HepG2 (cell line): Measurements from ENCODE around the gene KLHL3. TPM values are rescaled to one million over a fixed set of nuclear protein-coding genes. Genes with fewer than 3 reads are reported as not detected.

Experiments
- CBX2 ChIP-seq, 2 experiments: fragments of 200-600 bp in 1 of 2; sonication (generic); formaldehyde crosslinking in 1 of 2; IDR thresholded peaks; 2 replicates each; pipeline versions ENCODE4 v1.7.0 to v1.8.1; 2018 to 2022; ENCODE audit warnings: low read depth in 2 of 2, low read length in 1 of 2, mild to moderate bottlenecking in 1 of 2, missing genetic modification reagents in 1 of 2
- CCDC6 ChIP-seq: sonication (generic); formaldehyde crosslinking; IDR thresholded peaks from 2 replicates; pipeline ENCODE4 v1.8.1; 2022; ENCODE audit warnings: mild to moderate bottlenecking, missing genetic modification reagents, moderate library complexity
- FOXP1 ChIP-seq, 2 experiments: fragments of 450-650 bp in 1 of 2; IDR thresholded peaks; 2 replicates each; pipeline ENCODE4 v1.6.1; 2017 to 2018; ENCODE audit warnings: antibody characterized with exemption in 1 of 2
- GMEB1 ChIP-seq: sonication (generic); formaldehyde crosslinking; IDR thresholded peaks from 2 replicates; pipeline ENCODE4 v1.5.1; 2020; ENCODE audit warnings: missing genetic modification reagents, mild to moderate bottlenecking, borderline replicate concordance
- HHEX ChIP-seq: IDR thresholded peaks from 2 replicates; pipeline ENCODE4 v1.6.1; 2016; ENCODE audit warnings: control low read depth
- NCOR1 ChIP-seq: fragments of 200-600 bp; sonication (generic); IDR thresholded peaks from 2 replicates; pipeline ENCODE4 v1.7.0; 2017; ENCODE audit warnings: antibody characterized with exemption, low read length, borderline replicate concordance
- POLR2A ChIP-seq, 2 experiments: IDR thresholded peaks; 2 replicates each; pipeline ENCODE4 v1.6.1; 2011; ENCODE audit warnings: low read depth in 2 of 2, low read length in 2 of 2, mild to moderate bottlenecking in 1 of 2, moderate library complexity in 1 of 2; ENCODE audit not compliant: insufficient read depth in 1 of 2
- ZNF136 ChIP-seq: sonication (generic); formaldehyde crosslinking; IDR thresholded peaks from 2 replicates; pipeline ENCODE4 v1.8.1; 2022; ENCODE audit warnings: low read depth, mild to moderate bottlenecking, moderate library complexity, missing genetic modification reagents
- ZNF354B ChIP-seq: sonication (generic); formaldehyde crosslinking; IDR thresholded peaks from 2 replicates; pipeline ENCODE4 v1.8.0; 2022; ENCODE audit warnings: mild to moderate bottlenecking, missing genetic modification reagents
- ZNF501 ChIP-seq: sonication (generic); formaldehyde crosslinking; IDR thresholded peaks from 2 replicates; pipeline ENCODE4 v1.5.1; 2020; ENCODE audit warnings: mild to moderate bottlenecking, moderate library complexity, missing genetic modification reagents
- ZNF577 ChIP-seq: sonication (generic); formaldehyde crosslinking; IDR thresholded peaks from 2 replicates; pipeline ENCODE4 v1.4.0; 2020; ENCODE audit warnings: mild to moderate bottlenecking, low read depth, missing genetic modification reagents, borderline replicate concordance
- ZNF709 ChIP-seq: sonication (generic); formaldehyde crosslinking; IDR thresholded peaks from 2 replicates; pipeline ENCODE4 v1.5.0; 2020; ENCODE audit warnings: mild to moderate bottlenecking, missing genetic modification reagents
- ZNF766 ChIP-seq: sonication (generic); formaldehyde crosslinking; IDR thresholded peaks from 2 replicates; pipeline ENCODE4 v1.5.0; 2020; ENCODE audit warnings: missing genetic modification reagents, borderline replicate concordance
- polyA plus RNA-seq, 8 experiments: library from polyadenylated mRNA; depleted of rRNA in 3 of 8; stranded (reverse) in 7 of 8; unstranded in 1 of 8; fragments of >200 nt; fragmentation: Illumina TruSeq in 4 of 8; extraction: Trizol in 4 of 8; gene quantifications; 2 replicates each; pipeline versions ENCODE4 v1.2.1 to v1.2.3, GENCODE V29; 2011 to 2016; ENCODE audit warnings: low read depth in 4 of 8, missing spikeins in 1 of 8, mixed read lengths in 1 of 8; ENCODE audit not compliant: insufficient read depth in 1 of 8
- total RNA-seq, 5 experiments: library from RNA; depleted of rRNA; stranded (reverse); fragments of >200 nt; fragmentation: Illumina TruSeq; extraction: Trizol; gene quantifications; 2 replicates each; pipeline ENCODE4 v1.2.3, GENCODE V29; 2016; ENCODE audit warnings: low read depth in 1 of 5
- TF ChIP-seq, protein P1 (sequence below): sonication (generic); formaldehyde crosslinking; IDR thresholded peaks from 2 replicates; pipeline ENCODE4 v1.4.0; 2020; ENCODE audit warnings: missing genetic modification reagents, borderline replicate concordance
- TF ChIP-seq, protein P2 (sequence below): sonication (generic); formaldehyde crosslinking; IDR thresholded peaks from 2 replicates; pipeline ENCODE4 v1.5.1; 2020; ENCODE audit warnings: mild to moderate bottlenecking, missing genetic modification reagents, moderate library complexity
- TF ChIP-seq, protein P3 (sequence below): sonication (generic); formaldehyde crosslinking; IDR thresholded peaks from 2 replicates; pipeline ENCODE4 v1.4.0; 2020; ENCODE audit warnings: missing genetic modification reagents, mild to moderate bottlenecking, borderline replicate concordance

The KLHL3 gene
- total and polyA plus RNA-seq, 2 of the 13 experiments (the other 11 are each of a cell fraction or from before 2014, with no cell fraction given) = 0.02 to 0.08 TPM

- TF ChIP-seq, protein P1, sequence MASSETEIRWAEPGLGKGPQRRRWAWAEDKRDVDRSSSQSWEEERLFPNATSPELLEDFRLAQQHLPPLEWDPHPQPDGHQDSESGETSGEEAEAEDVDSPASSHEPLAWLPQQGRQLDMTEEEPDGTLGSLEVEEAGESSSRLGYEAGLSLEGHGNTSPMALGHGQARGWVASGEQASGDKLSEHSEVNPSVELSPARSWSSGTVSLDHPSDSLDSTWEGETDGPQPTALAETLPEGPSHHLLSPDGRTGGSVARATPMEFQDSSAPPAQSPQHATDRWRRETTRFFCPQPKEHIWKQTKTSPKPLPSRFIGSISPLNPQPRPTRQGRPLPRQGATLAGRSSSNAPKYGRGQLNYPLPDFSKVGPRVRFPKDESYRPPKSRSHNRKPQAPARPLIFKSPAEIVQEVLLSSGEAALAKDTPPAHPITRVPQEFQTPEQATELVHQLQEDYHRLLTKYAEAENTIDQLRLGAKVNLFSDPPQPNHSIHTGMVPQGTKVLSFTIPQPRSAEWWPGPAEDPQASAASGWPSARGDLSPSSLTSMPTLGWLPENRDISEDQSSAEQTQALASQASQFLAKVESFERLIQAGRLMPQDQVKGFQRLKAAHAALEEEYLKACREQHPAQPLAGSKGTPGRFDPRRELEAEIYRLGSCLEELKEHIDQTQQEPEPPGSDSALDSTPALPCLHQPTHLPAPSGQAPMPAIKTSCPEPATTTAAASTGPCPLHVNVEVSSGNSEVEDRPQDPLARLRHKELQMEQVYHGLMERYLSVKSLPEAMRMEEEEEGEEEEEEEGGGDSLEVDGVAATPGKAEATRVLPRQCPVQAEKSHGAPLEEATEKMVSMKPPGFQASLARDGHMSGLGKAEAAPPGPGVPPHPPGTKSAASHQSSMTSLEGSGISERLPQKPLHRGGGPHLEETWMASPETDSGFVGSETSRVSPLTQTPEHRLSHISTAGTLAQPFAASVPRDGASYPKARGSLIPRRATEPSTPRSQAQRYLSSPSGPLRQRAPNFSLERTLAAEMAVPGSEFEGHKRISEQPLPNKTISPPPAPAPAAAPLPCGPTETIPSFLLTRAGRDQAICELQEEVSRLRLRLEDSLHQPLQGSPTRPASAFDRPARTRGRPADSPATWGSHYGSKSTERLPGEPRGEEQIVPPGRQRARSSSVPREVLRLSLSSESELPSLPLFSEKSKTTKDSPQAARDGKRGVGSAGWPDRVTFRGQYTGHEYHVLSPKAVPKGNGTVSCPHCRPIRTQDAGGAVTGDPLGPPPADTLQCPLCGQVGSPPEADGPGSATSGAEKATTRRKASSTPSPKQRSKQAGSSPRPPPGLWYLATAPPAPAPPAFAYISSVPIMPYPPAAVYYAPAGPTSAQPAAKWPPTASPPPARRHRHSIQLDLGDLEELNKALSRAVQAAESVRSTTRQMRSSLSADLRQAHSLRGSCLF (CRISPR knock-in tag) = no peak
- TF ChIP-seq CCDC6 (CRISPR knock-in tag) (no peak; the same call in 1 of the 2 replicates), FOXP1 (IDR thresholded peaks at IDR 0.05) (peak; percentile 68; the same call in 1 of the 2 replicates), FOXP1 (CRISPR knock-in tag; IDR thresholded peaks at IDR 0.05) (no peak), ZNF577 (CRISPR knock-in tag) (no peak; the same call in 1 of the 2 replicates), ZNF766 (CRISPR knock-in tag) (no peak), GMEB1 (CRISPR knock-in tag) (peak; percentile 98), ZNF136 (CRISPR knock-in tag) (peak; percentile 44; the same call in 1 of the 2 replicates), CBX2 (IDR thresholded peaks at IDR 0.05; ENCODE audit: low read depth, low read length) (no peak; the same call in 1 of the 2 replicates), CBX2 (CRISPR knock-in tag; IDR thresholded peaks at IDR 0.05; ENCODE audit: low read depth) (no peak), ZNF709 (CRISPR knock-in tag) (peak; percentile 14; the same call in 1 of the 2 replicates), HHEX (no peak), ZNF354B (CRISPR knock-in tag) (peak; percentile 73; the same call in 1 of the 2 replicates), ZNF501 (CRISPR knock-in tag) (peak; percentile 80), NCOR1 (peak; percentile 61; the same call in 1 of the 2 replicates), POLR2A (IDR thresholded peaks at IDR 0.05; ENCODE audit: insufficient read depth in 1 of 2, low read depth in 2 of 2, low read length in 2 of 2) (peak; percentile 96)
- TF ChIP-seq, protein P2, sequence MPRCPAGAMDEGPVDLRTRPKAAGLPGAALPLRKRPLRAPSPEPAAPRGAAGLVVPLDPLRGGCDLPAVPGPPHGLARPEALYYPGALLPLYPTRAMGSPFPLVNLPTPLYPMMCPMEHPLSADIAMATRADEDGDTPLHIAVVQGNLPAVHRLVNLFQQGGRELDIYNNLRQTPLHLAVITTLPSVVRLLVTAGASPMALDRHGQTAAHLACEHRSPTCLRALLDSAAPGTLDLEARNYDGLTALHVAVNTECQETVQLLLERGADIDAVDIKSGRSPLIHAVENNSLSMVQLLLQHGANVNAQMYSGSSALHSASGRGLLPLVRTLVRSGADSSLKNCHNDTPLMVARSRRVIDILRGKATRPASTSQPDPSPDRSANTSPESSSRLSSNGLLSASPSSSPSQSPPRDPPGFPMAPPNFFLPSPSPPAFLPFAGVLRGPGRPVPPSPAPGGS = peak; percentile 64; the same call in 1 of the 2 replicates
- TF ChIP-seq, protein P3, sequence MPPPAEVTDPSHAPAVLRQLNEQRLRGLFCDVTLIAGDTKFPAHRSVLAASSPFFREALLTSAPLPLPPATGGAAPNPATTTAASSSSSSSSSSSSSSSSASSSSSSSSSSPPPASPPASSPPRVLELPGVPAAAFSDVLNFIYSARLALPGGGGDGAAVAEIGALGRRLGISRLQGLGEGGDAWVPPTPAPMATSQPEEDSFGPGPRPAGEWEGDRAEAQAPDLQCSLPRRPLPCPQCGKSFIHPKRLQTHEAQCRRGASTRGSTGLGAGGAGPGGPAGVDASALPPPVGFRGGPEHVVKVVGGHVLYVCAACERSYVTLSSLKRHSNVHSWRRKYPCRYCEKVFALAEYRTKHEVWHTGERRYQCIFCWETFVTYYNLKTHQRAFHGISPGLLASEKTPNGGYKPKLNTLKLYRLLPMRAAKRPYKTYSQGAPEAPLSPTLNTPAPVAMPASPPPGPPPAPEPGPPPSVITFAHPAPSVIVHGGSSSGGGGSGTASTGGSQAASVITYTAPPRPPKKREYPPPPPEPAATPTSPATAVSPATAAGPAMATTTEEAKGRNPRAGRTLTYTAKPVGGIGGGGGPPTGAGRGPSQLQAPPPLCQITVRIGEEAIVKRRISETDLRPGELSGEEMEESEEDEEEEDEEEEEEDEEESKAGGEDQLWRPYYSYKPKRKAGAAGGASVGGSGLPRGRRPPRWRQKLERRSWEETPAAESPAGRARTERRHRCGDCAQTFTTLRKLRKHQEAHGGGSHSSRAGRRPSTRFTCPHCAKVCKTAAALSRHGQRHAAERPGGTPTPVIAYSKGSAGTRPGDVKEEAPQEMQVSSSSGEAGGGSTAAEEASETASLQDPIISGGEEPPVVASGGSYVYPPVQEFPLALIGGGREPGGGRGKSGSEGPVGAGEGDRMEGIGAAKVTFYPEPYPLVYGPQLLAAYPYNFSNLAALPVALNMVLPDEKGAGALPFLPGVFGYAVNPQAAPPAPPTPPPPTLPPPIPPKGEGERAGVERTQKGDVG = peak; percentile 71; the same call in 1 of the 2 replicates
Measured at GRCh38 chr5:137754188-137754960, 18.5 kb upstream of the KLHL3 start, which contains the start of gene HNRNPA0 (continued).
